Measurements from ENCODE around the gene RAB9A. TPM values are rescaled to one million over a fixed set of nuclear protein-coding genes. Genes with fewer than 3 reads are reported as not detected.
A peak's percentile ranks its signal among the peaks of the same experiment; 100 is the strongest.
"Not testable (repeated sequence)": the region's sequence is repeated elsewhere in the genome, so short reads cannot be mapped to it uniquely, and the experiment has no call there.

The RAB9A gene
- total RNA-seq, 4 donors from 2014 or later, result 20.8 to 33.1 (median 25.4) TPM

- Histone ChIP-seq H3K4me1 (peaks cover 8 to 40% (median 30%) of the 10 kb centered on the region in 4 donors), H3K27ac (replicated peaks in 1 of 4) (peak overlapping the region in 2 of 4 donors; percentile 22 to 32), H3K27me3 (no peaks in the 10 kb centered on the region), H3K4me3 (no peak overlapping the region), H3K9me3 (no peaks in the 10 kb centered on the region), H3K36me3 (peaks cover 0 to 5% (median 2%) of the 10 kb centered on the region in 4 donors)
- no peak for DNase-seq (ENCODE audit: extremely low spot score)
- intact Hi-C loops (cut with DNase I), result no loop called here
- TF ChIP-seq EP300 (IDR thresholded peaks at IDR 0.05), result no peak
- no peak for TF ChIP-seq POLR2AphosphoS5 (IDR thresholded peaks at IDR 0.05)
- no peak for TF ChIP-seq CTCF (IDR thresholded peaks at IDR 0.05)
- TF ChIP-seq POLR2A (IDR thresholded peaks at IDR 0.05; ENCODE audit: low read depth), result no peak
- WGBS, result 61% methylated on average over 3 of the region's 3 CpGs
These were observed 22.1 kb upstream of the RAB9A start for GRCh38 chrX:13666836-13667235.

DNA sequence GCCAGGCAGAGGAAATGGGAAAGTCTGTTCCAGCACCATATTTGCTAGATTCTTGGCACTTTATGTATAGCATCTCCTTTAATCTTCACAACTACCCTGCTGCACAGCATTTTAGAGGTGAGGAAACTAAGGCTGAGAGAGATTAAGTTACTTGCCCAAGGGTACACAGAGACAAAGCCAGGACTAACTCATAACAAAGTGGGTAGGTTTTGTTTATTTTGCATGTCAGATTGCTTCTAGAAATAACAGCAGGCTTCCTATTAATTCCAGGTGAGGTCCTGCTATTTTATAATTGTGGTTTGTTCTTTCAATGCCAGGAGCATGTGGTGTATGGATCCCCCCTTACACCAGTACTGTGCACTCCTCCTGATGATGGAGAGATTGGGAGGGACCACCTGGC, 21.0 kb upstream of the RAB9A start:
- Histone ChIP-seq H3K36me3 (peaks cover 0 to 5% (median 2%) of the 10 kb centered on the region in 4 donors), H3K4me3 (no peak overlapping the region), H3K27me3 (no peaks in the 10 kb centered on the region), H3K4me1 (peaks cover 8 to 30% (median 26%) of the 10 kb centered on the region in 4 donors), H3K9me3 (no peaks in the 10 kb centered on the region), H3K27ac (replicated peaks in 1 of 4) (peak overlapping the region in 2 of 4 donors; percentile 22 to 32)
- DNase-seq (ENCODE audit: extremely low spot score), result no peak
- TF ChIP-seq CTCF (IDR thresholded peaks at IDR 0.05) (no peak), EP300 (IDR thresholded peaks at IDR 0.05) (no peak)
- intact Hi-C loops (cut with DNase I), result no loop called here

GRCh38 chrX:13669246-13669737, 19.6 kb upstream of the RAB9A start:
- DNase-seq (ENCODE audit: extremely low spot score), result no peak
- TF ChIP-seq CTCF (IDR thresholded peaks at IDR 0.05), result no peak
- no peak for TF ChIP-seq POLR2A (IDR thresholded peaks at IDR 0.05; ENCODE audit: low read depth)
- no peak for TF ChIP-seq EP300 (IDR thresholded peaks at IDR 0.05)
- TF ChIP-seq POLR2AphosphoS5 (IDR thresholded peaks at IDR 0.05), result peak; percentile 64 to 75
- Histone ChIP-seq H3K9me3 (no peaks in the 10 kb centered on the region), H3K27me3 (no peaks in the 10 kb centered on the region), H3K4me1 (peaks cover 8 to 21% (median 17%) of the 10 kb centered on the region in 4 donors), H3K36me3 (no peaks in the 10 kb centered on the region), H3K27ac (replicated peaks in 1 of 4) (peak overlapping the region; percentile 34 to 67 (median 45)), H3K4me3 (peak overlapping the region in 2 of 4 donors; percentile 8 to 12)
- whole genome bisulfite sequencing, result 36% methylated on average over 9 of the region's 9 CpGs
- intact Hi-C loops (cut with DNase I), result no loop called here

GRCh38 chrX:13669755-13670154, 19.2 kb upstream of the RAB9A start:
- 94% methylated on average over 8 of the region's 8 CpGs for WGBS
- H3K27me3 ChIP-seq; H3K36me3 ChIP-seq; DNase-seq (ENCODE audit: extremely low spot score); H3K4me3 ChIP-seq; H3K9me3 ChIP-seq; intact Hi-C loops (cut with DNase I): not testable (repeated sequence)
- H3K27ac ChIP-seq (replicated peaks in 1 of 4), result peak overlapping the region; percentile 34 to 67 (median 45)
- peaks cover 8 to 21% (median 17%) of the 10 kb centered on the region in 4 donors for H3K4me1 ChIP-seq

GRCh38 chrX:13670197-13670596, 18.7 kb upstream of the RAB9A start:
- Histone ChIP-seq H3K9me3 (no peaks in the 10 kb centered on the region), H3K4me1 (peaks cover 8 to 21% (median 17%) of the 10 kb centered on the region in 4 donors), H3K36me3 (no peaks in the 10 kb centered on the region), H3K27ac (replicated peaks in 1 of 4) (no peak overlapping the region), H3K4me3 (no peak overlapping the region), H3K27me3 (no peaks in the 10 kb centered on the region)
- 88% methylated on average over 5 of the region's 5 CpGs for WGBS
- intact Hi-C loops (cut with DNase I), result no loop called here
- TF ChIP-seq POLR2AphosphoS5 (IDR thresholded peaks at IDR 0.05) (no peak), EP300 (IDR thresholded peaks at IDR 0.05) (no peak), POLR2A (IDR thresholded peaks at IDR 0.05; ENCODE audit: low read depth) (no peak), CTCF (IDR thresholded peaks at IDR 0.05) (no peak)
- no peak for DNase-seq (ENCODE audit: extremely low spot score)
